GM12891 (cell line): ENCODE data around the gene EPB41.

Experiments
- PAX5 ChIP-seq: IDR thresholded peaks from 2 replicates; pipeline ENCODE4 v1.6.1; 2011; ENCODE audit warnings: low read length, moderate library complexity, mild to moderate bottlenecking; ENCODE audit not compliant: insufficient read depth, severe bottlenecking
- POLR2A ChIP-seq: IDR thresholded peaks from 2 replicates; pipeline ENCODE4 v1.6.1; 2011; ENCODE audit warnings: low read depth, low read length, control low read depth
- POLR2AphosphoS5 ChIP-seq: IDR thresholded peaks from 2 replicates; pipeline ENCODE4 v1.6.1; 2011; ENCODE audit warnings: low read depth, low read length, control low read depth
- POU2F2 ChIP-seq: IDR thresholded peaks from 2 replicates; pipeline ENCODE4 v1.6.1; 2011; ENCODE audit warnings: low read depth, mild to moderate bottlenecking, control low read depth, low read length, moderate library complexity
- SPI1 ChIP-seq: IDR thresholded peaks from 2 replicates; pipeline ENCODE4 v1.6.1; 2011; ENCODE audit warnings: low read depth, low read length, control low read depth
- TAF1 ChIP-seq: IDR thresholded peaks from 2 replicates; pipeline ENCODE4 v1.6.1; 2011; ENCODE audit warnings: low read depth, low read length, control low read depth

- TF ChIP-seq POLR2AphosphoS5 = no peak
- TF ChIP-seq POLR2A = no peak
- TF ChIP-seq SPI1 = no peak
- TF ChIP-seq TAF1 = no peak
- no peak for TF ChIP-seq PAX5
- no peak for TF ChIP-seq POU2F2
These were observed 220.3 kb downstream of the EPB41 start for GRCh38 chr1:29134695-29135028.
